IMR-90 (cell line): ENCODE measurements around the gene ME2. TPM values are rescaled to one million over a fixed set of nuclear protein-coding genes. Genes with fewer than 3 reads are reported as not detected.

Experiments
- ATAC-seq: fragments of 200-7000 bp; cut with Tn5 transposase; 2 replicates; pipeline ENCODE4 v1.9.1; 2020; ENCODE audit warnings: low read depth, mild to moderate bottlenecking, moderate library complexity
- BruUV-seq: library from RNA; stranded (reverse); fragments of 400-500 nt; replicated peaks from 2 replicates; lab custom pipeline; 2021; lab: Mats Ljungman, UMichigan
- CTCF ChIA-PET: fragments of 300-600 bp; formaldehyde crosslinking; extraction: SDS; loops from one replicate; lab custom pipeline; 2021; ENCODE audit warnings: antibody characterized with exemption; lab: Yijun Ruan, JAX
- POLR2A ChIA-PET: fragments of 300-600 bp; sonication (Branson Sonifier 250); formaldehyde crosslinking; loops from one replicate; lab custom pipeline; 2022; ENCODE audit warnings: antibody characterized with exemption; ENCODE audit not compliant: unreplicated experiment; lab: Charles Lee
- DNase-seq: peaks from one replicate; pipeline ENCODE4 v3.0.0; 2013
- H2AFZ ChIP-seq: replicated peaks from 2 replicates; pipeline ENCODE3; 2013; ENCODE audit warnings: low read length, mild to moderate bottlenecking; ENCODE audit not compliant: poor library complexity
- H2AK5ac ChIP-seq: 2 replicates; pipeline ENCODE4 v1.6.1; 2013; ENCODE audit warnings: low read depth, low read length, inconsistent platforms
- H2AK9ac ChIP-seq: replicated peaks from 2 replicates; pipeline ENCODE3; 2013; ENCODE audit warnings: mild to moderate bottlenecking, low read depth, low read length, moderate library complexity; ENCODE audit not compliant: poor library complexity
- H2BK120ac ChIP-seq: 2 replicates; pipeline ENCODE4 v1.6.1; 2013; ENCODE audit warnings: low read depth, low read length, inconsistent platforms
- H2BK15ac ChIP-seq: 3 replicates; pipeline ENCODE4 v1.6.1; 2013; ENCODE audit warnings: low read depth, low read length, inconsistent platforms
- H2BK20ac ChIP-seq: 2 replicates; pipeline ENCODE4 v1.6.1; 2013; ENCODE audit warnings: low read depth, mild to moderate bottlenecking, inconsistent platforms, low read length, moderate library complexity
- H2BK5ac ChIP-seq: 2 replicates; pipeline ENCODE4 v1.6.1; 2013; ENCODE audit warnings: mild to moderate bottlenecking, low read depth, low read length, inconsistent platforms; ENCODE audit not compliant: poor library complexity, severe bottlenecking
- H3K14ac ChIP-seq: replicated peaks from 2 replicates; pipeline ENCODE4 v1.6.1; 2013; ENCODE audit warnings: low read depth, low read length, inconsistent platforms
- H3K18ac ChIP-seq: 2 replicates; pipeline ENCODE4 v1.6.1; 2013; ENCODE audit warnings: low read depth, low read length, control low read depth
- H3K23ac ChIP-seq: 2 replicates; pipeline ENCODE4 v1.6.1; 2013; ENCODE audit warnings: low read depth, low read length, inconsistent platforms
- H3K27ac ChIP-seq: 2 replicates; pipeline ENCODE4 v1.5.1; 2013; ENCODE audit warnings: mild to moderate bottlenecking, control low read depth, low read length; ENCODE audit not compliant: insufficient read depth
- H3K27me3 ChIP-seq: 2 replicates; pipeline ENCODE4 v1.6.1; 2013; ENCODE audit warnings: low read length; ENCODE audit not compliant: control insufficient read depth, insufficient read depth
- H3K36me3 ChIP-seq: 2 replicates; pipeline ENCODE4 v1.6.1; 2013; ENCODE audit warnings: low read length, mixed read lengths; ENCODE audit not compliant: control insufficient read depth, insufficient read depth
- H3K4ac ChIP-seq: 2 replicates; pipeline ENCODE4 v1.6.1; 2013; ENCODE audit warnings: low read depth, low read length, inconsistent platforms
- H3K4me1 ChIP-seq: 2 replicates; pipeline ENCODE4 v1.6.1; 2013; ENCODE audit warnings: low read length, mixed read lengths; ENCODE audit not compliant: control insufficient read depth, insufficient read depth
- H3K4me2 ChIP-seq: 2 replicates; pipeline ENCODE4 v1.6.1; 2013; ENCODE audit warnings: low read depth, mild to moderate bottlenecking, control low read depth, low read length, moderate library complexity
- H3K4me3 ChIP-seq: 2 replicates; pipeline ENCODE4 v1.5.1; 2013; ENCODE audit warnings: low read depth, mild to moderate bottlenecking, control low read depth, low read length, moderate library complexity; ENCODE audit not compliant: insufficient read depth
- H3K56ac ChIP-seq: 2 replicates; pipeline ENCODE4 v1.6.1; 2013; ENCODE audit warnings: low read length, inconsistent platforms; ENCODE audit not compliant: insufficient read depth; ENCODE audit errors: extremely low read depth
- H3K79me1 ChIP-seq, 2 experiments: 2 replicates each; pipeline ENCODE4 v1.6.1; 2013; ENCODE audit warnings: low read length in 2 of 2, inconsistent platforms in 1 of 2, low read depth in 1 of 2
- H3K9ac ChIP-seq: 2 replicates; pipeline ENCODE4 v1.6.1; 2013; ENCODE audit warnings: low read depth, low read length, control low read depth
- H3K9me1 ChIP-seq: 2 replicates; pipeline ENCODE4 v1.6.1; 2013; ENCODE audit warnings: low read length, inconsistent platforms; ENCODE audit not compliant: insufficient read depth
- H3K9me3 ChIP-seq: 2 replicates; pipeline ENCODE4 v1.6.1; 2013; ENCODE audit warnings: low read length; ENCODE audit not compliant: control insufficient read depth, insufficient read depth
- H4K20me1 ChIP-seq: 2 replicates; pipeline ENCODE4 v1.6.1; 2013; ENCODE audit warnings: low read length, inconsistent platforms; ENCODE audit not compliant: insufficient read depth
- H4K5ac ChIP-seq: 2 replicates; pipeline ENCODE4 v1.6.1; 2013; ENCODE audit warnings: mild to moderate bottlenecking, low read depth, low read length, control low read depth
- H4K8ac ChIP-seq, 2 experiments: 2 replicates each; pipeline ENCODE4 v1.6.1; 2013; ENCODE audit warnings: low read depth in 2 of 2, low read length in 2 of 2, control low read depth in 1 of 2, inconsistent platforms in 1 of 2
- H4K91ac ChIP-seq: 2 replicates; pipeline ENCODE4 v1.6.1; 2013; ENCODE audit warnings: low read depth, low read length, inconsistent platforms; ENCODE audit not compliant: insufficient read depth
- BHLHE40 ChIP-seq: fragments of 150-350 bp; IDR thresholded peaks from 2 replicates; pipeline ENCODE4 v1.6.1; 2016; ENCODE audit warnings: mild to moderate bottlenecking, low read depth, low read length
- CEBPB ChIP-seq: IDR thresholded peaks from 2 replicates; pipeline ENCODE4 v1.6.1; 2012; ENCODE audit warnings: low read depth, low read length, improper control_type of control experiment
- CHD1 ChIP-seq: IDR thresholded peaks from 2 replicates; pipeline ENCODE4 v1.6.1; 2012; ENCODE audit warnings: low read depth, low read length, improper control_type of control experiment
- CTCF ChIP-seq: conservative IDR thresholded peaks from 2 replicates; pipeline ENCODE4 v1.5.1; 2012; ENCODE audit warnings: mild to moderate bottlenecking, low read depth, low read length, improper control_type of control experiment
- ELK1 ChIP-seq: fragments of 150-350 bp; IDR thresholded peaks from 2 replicates; pipeline ENCODE4 v1.6.1; 2016; ENCODE audit warnings: low read depth, mild to moderate bottlenecking, low read length, moderate library complexity, borderline replicate concordance
- FOS ChIP-seq: fragments of 150-350 bp; IDR thresholded peaks from 2 replicates; pipeline ENCODE4 v1.6.1; 2016; ENCODE audit warnings: low read depth, low read length
- MAFK ChIP-seq: IDR thresholded peaks from 2 replicates; pipeline ENCODE4 v1.6.1; 2012; ENCODE audit warnings: low read depth, low read length, improper control_type of control experiment
- MAZ ChIP-seq: IDR thresholded peaks from 2 replicates; pipeline ENCODE4 v1.6.1; 2012; ENCODE audit warnings: low read depth, mild to moderate bottlenecking, low read length, improper control_type of control experiment, moderate library complexity, borderline replicate concordance
- MXI1 ChIP-seq: IDR thresholded peaks from 2 replicates; pipeline ENCODE4 v1.6.1; 2012; ENCODE audit warnings: low read depth, mild to moderate bottlenecking, low read length, moderate library complexity, borderline replicate concordance
- NFE2L2 ChIP-seq: fragments of 150-350 bp; IDR thresholded peaks from 2 replicates; pipeline ENCODE4 v1.6.1; 2016; ENCODE audit warnings: low read depth, mild to moderate bottlenecking, low read length
- POLR2A ChIP-seq: IDR thresholded peaks from 2 replicates; pipeline ENCODE4 v1.6.1; 2012; ENCODE audit warnings: mild to moderate bottlenecking, low read depth, low read length
- RAD21 ChIP-seq: IDR thresholded peaks from 2 replicates; pipeline ENCODE4 v1.6.1; 2012; ENCODE audit warnings: low read length, improper control_type of control experiment
- RCOR1 ChIP-seq: IDR thresholded peaks from 2 replicates; pipeline ENCODE4 v1.6.1; 2012; ENCODE audit warnings: mild to moderate bottlenecking, low read length, improper control_type of control experiment; ENCODE audit not compliant: insufficient replicate concordance
- RFX5 ChIP-seq: IDR thresholded peaks from 2 replicates; pipeline ENCODE4 v1.8.0; 2012; ENCODE audit warnings: low read depth, mild to moderate bottlenecking, low read length, moderate library complexity
- SMC3 ChIP-seq: fragments of 150-350 bp; IDR thresholded peaks from 2 replicates; pipeline ENCODE4 v1.6.1; 2016; ENCODE audit warnings: low read depth, mild to moderate bottlenecking, antibody characterized with exemption, low read length, moderate library complexity
- USF2 ChIP-seq: fragments of 150-350 bp; IDR thresholded peaks from 2 replicates; pipeline ENCODE4 v1.6.1; 2017; ENCODE audit warnings: mild to moderate bottlenecking, antibody characterized with exemption, low read length, low read depth
- WGBS, 2 experiments: methylation state at CpG; one replicate each; pipeline versions ENCODE4 v1.1.5 to v1.1.7; 2013; ENCODE audit warnings: missing lambda C conversion rate in 2 of 2; ENCODE audit not compliant: insufficient read length in 1 of 2; ENCODE audit errors: extremely low coverage in 2 of 2; 5-methylcytosine and 5-hydroxymethylcytosine counted together
- dilution Hi-C: fragments of 300-500 bp; cut with HindIII; formaldehyde crosslinking; loops from one replicate; pipeline ENCODE4 v1.14.3; 2018; ENCODE audit warnings: low sequenced_read_pairs; ENCODE audit not compliant: unreplicated experiment
- in situ Hi-C: fragments of 300-500 bp; cut with MboI; formaldehyde crosslinking; loops from 3 replicates; pipeline ENCODE4 v1.14.3; 2019; ENCODE audit warnings: low sequenced_read_pairs, inconsistent platforms, mixed read lengths
- intact Hi-C: fragments of 100-400 bp; cut with micrococcal nuclease; formaldehyde crosslinking; loops from 2 replicates; pipeline ENCODE4 v1.10.0; 2022
- polyA plus RNA-seq, 3 experiments: library from polyadenylated mRNA; depleted of rRNA; stranded (reverse); fragments of >200 nt; gene quantifications; 2 replicates each; pipeline ENCODE4 v1.2.3, GENCODE V29; 2012; ENCODE audit warnings: low replicate concordance in 1 of 3
- total RNA-seq: library from RNA; depleted of rRNA; stranded (reverse); fragments of >200 nt; gene quantifications from 2 replicates; pipeline ENCODE4 v1.2.3, GENCODE V29; 2012

The ME2 gene
- total and polyA plus RNA-seq, 2 of the 4 experiments (the other 2 are of a cell fraction), result 29.7 to 32.6 TPM

GRCh38 chr18:50880119-50880465 is 1.2 kb downstream of the ME2 start:
- intact Hi-C loops, result loop anchor here (2.0 kb wide), 1 partner anchor 89 kb away; the partner anchor contains the start of gene ELAC1

More at GRCh38 chr18:50880119-50880465, 1.2 kb downstream of the ME2 start:
- Histone ChIP-seq H2BK15ac (no peak overlapping the region), H3K27me3 (no peaks in the 10 kb centered on the region), H3K4ac (no peak overlapping the region), H3K36me3 (no peaks in the 10 kb centered on the region), H3K9ac (peak overlapping the region; percentile 83; the same call in 1 of the 2 replicates), H2AFZ (no peak overlapping the region), H3K27ac (no peak overlapping the region), H3K18ac (no peak overlapping the region), H2BK5ac (no peak overlapping the region), H2AK5ac (no peak overlapping the region), H4K20me1 (no peaks in the 10 kb centered on the region; the same call in 1 of the 2 replicates), H3K4me2 (peak overlapping the region; percentile 99), H4K5ac (no peak overlapping the region), H4K91ac (no peak overlapping the region), H3K23ac (peak overlapping the region; percentile 83), H2BK120ac (no peak overlapping the region), H3K14ac (peak overlapping the region; percentile 38), H3K4me1 (no peaks in the 10 kb centered on the region), H2BK20ac (no peak overlapping the region), H3K9me1 (peaks cover under 1% of the 10 kb centered on the region; the same call in 1 of the 2 replicates), H3K4me3 (peak overlapping the region; percentile 86; the same call in 1 of the 2 replicates), H3K56ac (0 out of 2 replicates have a peak overlapping the region, but pooled peaks have one; percentile 39), H4K8ac (no peak overlapping the region), H2AK9ac (no peak overlapping the region), H3K9me3 (no peaks in the 10 kb centered on the region), H3K79me1 (peaks cover 11 to 24% of the 10 kb centered on the region in 2 experiments; a peak in 3 of 4 replicates)
- CTCF ChIA-PET, result no interaction called here
- TF ChIP-seq RAD21 (no peak), BHLHE40 (no peak), RCOR1 (no peak), MXI1 (no peak), POLR2A (no peak), MAZ (no peak), NFE2L2 (no peak), RFX5 (no peak), SMC3 (no peak), CHD1 (no peak), CTCF (no peak), CEBPB (no peak), ELK1 (no peak), USF2 (no peak), MAFK (no peak), FOS (no peak)
- dilution Hi-C loops, result no loop called here
- POLR2A ChIA-PET, result no interaction called here
- TSS peak; percentile 33 for BruUV-seq
- no peak for DNase-seq
- ATAC-seq, result no peak
- WGBS, 2 experiments, result no CpG with 5 or more reads among the region's 6 CpGs
- in situ Hi-C loops, result no loop called here
